Colonic mucosa (tissue), 4 donors: ENCODE measurements around the gene OR11H6. TPM values are rescaled to one million over a fixed set of nuclear protein-coding genes. Genes with fewer than 3 reads are reported as not detected.
"Not testable (repeated sequence)": the region's sequence is repeated elsewhere in the genome, so short reads cannot be mapped to it uniquely, and the experiment has no call there.

ENCODE experiments used
- DNase-seq: peaks from one replicate; pipeline ENCODE4 v3.0.0-alpha.2; 2020
- H3K27ac ChIP-seq: fragments of 200-600 bp; one replicate; pipeline ENCODE4 v1.8.0; 2021
- H3K27me3 ChIP-seq: fragments of 200-600 bp; one replicate; pipeline ENCODE4 v1.8.0; 2021
- H3K36me3 ChIP-seq: fragments of 200-600 bp; one replicate; pipeline ENCODE4 v1.8.0; 2021
- H3K4me1 ChIP-seq: fragments of 200-600 bp; one replicate; pipeline ENCODE4 v1.8.0; 2021; ENCODE audit warnings: mild to moderate bottlenecking
- H3K4me3 ChIP-seq: fragments of 200-600 bp; one replicate; pipeline ENCODE4 v1.8.0; 2021
- H3K9ac ChIP-seq, 2 donors: one replicate each; pipeline ENCODE4 v1.7.0; 2013; ENCODE audit warnings: control low read depth in 2 of 2, low read depth in 2 of 2, low read length in 2 of 2
- H3K9me3 ChIP-seq: fragments of 200-600 bp; one replicate; pipeline ENCODE4 v1.8.0; 2021
- intact Hi-C: fragments of 100-400 bp; cut with DNase I; formaldehyde crosslinking; loops from one replicate; pipeline ENCODE4 v1.14.1; 2022
- total RNA-seq, 2 donors: library from RNA; stranded (reverse); fragmentation: NEBNext Ultra II Directional in 1 of 2; extraction: Animal tissue kit (Norgen Biotek cat#: 25700) in 1 of 2; gene quantifications; one replicate each; pipeline ENCODE4 v1.2.1, GENCODE V29; 2021
- TF ChIP-seq, protein P1 (sequence below): fragments of 200-600 bp; IDR thresholded peaks from one replicate; pipeline ENCODE4 v1.8.0; 2022; ENCODE audit warnings: antibody characterized with exemption, mild to moderate bottlenecking
- donor health status: healthy.
- donor health status: DM: no; HTN: no; CAD: no.
- donor health status: DM: no; HTN: no; CAD: no.

Gene OR11H6
- total RNA-seq, 2 donors from 2014 or later: not detected

DNA sequence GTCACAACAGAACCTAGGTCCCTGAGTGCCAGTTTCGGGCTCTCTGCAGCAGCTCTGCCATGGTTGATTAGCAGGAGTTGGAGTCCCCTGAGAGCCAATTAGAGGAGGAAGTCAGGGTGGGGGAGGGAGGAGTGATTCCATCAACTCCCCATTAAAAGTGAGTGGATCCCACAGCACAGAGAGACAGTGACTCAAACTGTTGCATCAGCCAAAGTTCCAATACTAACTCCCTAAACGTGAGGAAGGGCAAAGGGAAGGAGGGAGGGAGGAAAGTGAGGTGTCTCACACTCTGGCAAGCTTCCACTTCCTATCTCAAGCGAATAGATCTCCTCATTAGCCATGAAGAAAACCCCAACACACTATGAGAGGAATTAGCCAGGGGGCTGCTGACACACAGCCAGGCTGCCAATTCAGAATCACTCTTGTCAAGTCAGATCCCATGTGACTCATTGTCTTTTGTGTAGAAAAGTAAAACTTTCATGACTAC lies 39.2 kb downstream of the OR11H6 start:
- Histone ChIP-seq H3K9me3 (no peaks in the 10 kb centered on the region), H3K27me3 (no peaks in the 10 kb centered on the region), H3K4me3 (no peak overlapping the region), H3K9ac (no peak overlapping the region), H3K27ac (no peak overlapping the region), H3K36me3 (no peaks in the 10 kb centered on the region), H3K4me1 (no peaks in the 10 kb centered on the region)
- DNase-seq: no peak
- intact Hi-C loops: no loop called here
- TF ChIP-seq, protein P1, sequence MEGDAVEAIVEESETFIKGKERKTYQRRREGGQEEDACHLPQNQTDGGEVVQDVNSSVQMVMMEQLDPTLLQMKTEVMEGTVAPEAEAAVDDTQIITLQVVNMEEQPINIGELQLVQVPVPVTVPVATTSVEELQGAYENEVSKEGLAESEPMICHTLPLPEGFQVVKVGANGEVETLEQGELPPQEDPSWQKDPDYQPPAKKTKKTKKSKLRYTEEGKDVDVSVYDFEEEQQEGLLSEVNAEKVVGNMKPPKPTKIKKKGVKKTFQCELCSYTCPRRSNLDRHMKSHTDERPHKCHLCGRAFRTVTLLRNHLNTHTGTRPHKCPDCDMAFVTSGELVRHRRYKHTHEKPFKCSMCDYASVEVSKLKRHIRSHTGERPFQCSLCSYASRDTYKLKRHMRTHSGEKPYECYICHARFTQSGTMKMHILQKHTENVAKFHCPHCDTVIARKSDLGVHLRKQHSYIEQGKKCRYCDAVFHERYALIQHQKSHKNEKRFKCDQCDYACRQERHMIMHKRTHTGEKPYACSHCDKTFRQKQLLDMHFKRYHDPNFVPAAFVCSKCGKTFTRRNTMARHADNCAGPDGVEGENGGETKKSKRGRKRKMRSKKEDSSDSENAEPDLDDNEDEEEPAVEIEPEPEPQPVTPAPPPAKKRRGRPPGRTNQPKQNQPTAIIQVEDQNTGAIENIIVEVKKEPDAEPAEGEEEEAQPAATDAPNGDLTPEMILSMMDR: no peak

DNA sequence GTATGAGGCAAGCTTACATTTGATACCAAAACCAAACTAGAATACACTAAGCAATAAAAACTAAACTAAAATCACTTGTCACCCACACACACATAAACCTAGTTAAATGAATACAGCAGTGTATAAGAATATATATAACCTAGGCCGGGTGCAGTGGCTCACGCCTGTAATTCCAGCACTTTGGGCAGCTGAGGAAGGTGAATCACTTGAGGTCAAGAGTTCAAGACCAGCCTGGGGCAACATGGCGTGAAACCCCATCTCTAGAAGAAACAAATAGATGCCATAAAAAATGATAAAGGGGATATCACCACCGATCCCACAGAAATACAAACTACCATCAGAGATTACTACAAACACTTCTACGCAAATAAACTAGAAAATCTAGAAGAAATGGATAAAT lies 40.9 kb downstream of the OR11H6 start:
- H3K9ac ChIP-seq, H3K4me1 ChIP-seq, DNase-seq, H3K27ac ChIP-seq, H3K27me3 ChIP-seq, H3K4me3 ChIP-seq, intact Hi-C loops, H3K36me3 ChIP-seq, H3K9me3 ChIP-seq: not testable (repeated sequence)

DNA sequence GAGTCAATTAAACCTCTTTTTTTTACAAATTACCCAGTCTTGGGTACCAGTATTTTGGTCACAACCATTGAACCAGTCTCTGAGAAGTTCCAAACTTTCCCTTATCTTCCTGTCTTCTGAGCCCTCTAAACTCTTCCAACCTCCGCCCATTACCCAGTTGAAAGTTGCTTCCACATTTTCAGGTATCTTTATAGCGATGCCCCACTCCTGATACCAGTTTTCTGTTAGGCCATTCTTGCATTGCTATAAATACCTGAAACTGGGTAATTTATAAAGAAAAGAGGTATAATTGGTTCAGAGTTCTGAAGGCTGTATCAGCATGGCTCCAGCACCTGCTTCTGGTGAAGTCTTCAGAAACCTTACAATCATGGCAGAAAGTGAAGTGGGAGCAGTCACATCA lies 50.6 kb downstream of the OR11H6 start:
- no peaks in the 10 kb centered on the region for H3K36me3 ChIP-seq
- H3K9ac ChIP-seq: no peak overlapping the region
- no peak overlapping the region for H3K4me3 ChIP-seq
- TF ChIP-seq, protein P1: no peak
- no peak for DNase-seq
- H3K4me1 ChIP-seq: no peaks in the 10 kb centered on the region
- no peaks in the 10 kb centered on the region for H3K27me3 ChIP-seq
- no peak overlapping the region for H3K27ac ChIP-seq
- intact Hi-C loops: no loop called here
- no peaks in the 10 kb centered on the region for H3K9me3 ChIP-seq

Other genes with a start within 250 kb of the OR11H6 start
- not detected for gene OR4K15, start 248.1 kb upstream of the OR11H6 start, total RNA-seq
- gene OR4Q2, start 221.5 kb upstream of the OR11H6 start, total RNA-seq: not detected
- not detected for gene OR4K14, start 204.4 kb upstream of the OR11H6 start, total RNA-seq
- gene OR4K13, start 187.7 kb upstream of the OR11H6 start, total RNA-seq: not detected
- not detected for gene OR4L1, start 163.7 kb upstream of the OR11H6 start, total RNA-seq
- not detected for gene OR4K17, start 113.0 kb upstream of the OR11H6 start, total RNA-seq
- gene OR4N5, start 84.9 kb upstream of the OR11H6 start, total RNA-seq: not detected
- not detected for gene OR11G2, start 32.8 kb upstream of the OR11H6 start, total RNA-seq
- not detected for gene OR11H7, start 5.3 kb downstream of the OR11H6 start, total RNA-seq
- not detected for gene OR11H4, start 15.6 kb downstream of the OR11H6 start, total RNA-seq
- 10 to 100 TPM; 10.1 to 12.1 TPM for gene TTC5, start 82.2 kb downstream of the OR11H6 start, total RNA-seq
- 10 to 100 TPM; 20.5 to 30.7 TPM for gene CCNB1IP1, start 109.6 kb downstream of the OR11H6 start, total RNA-seq
- 10 to 100 TPM; 12.5 to 23.7 TPM for gene PARP2, start 119.9 kb downstream of the OR11H6 start, total RNA-seq
- 10 to 100 TPM; 53.7 to 71.3 TPM for gene TEP1, start 189.8 kb downstream of the OR11H6 start, total RNA-seq
- gene KLHL33, start 212.5 kb downstream of the OR11H6 start, total RNA-seq: under 1 TPM; 0.05 TPM
- gene OSGEP, start 231.1 kb downstream of the OR11H6 start, total RNA-seq: 10 to 100 TPM; 26.9 to 42.0 TPM
- gene APEX1, start 231.5 kb downstream of the OR11H6 start, total RNA-seq: 100 to 1,000 TPM; 119 to 169 TPM
- 10 to 100 TPM; 30.3 to 54.6 TPM for gene PIP4P1, start 237.7 kb downstream of the OR11H6 start, total RNA-seq
- 100 to 1,000 TPM; 121 to 123 TPM for gene PNP, start 245.7 kb downstream of the OR11H6 start, total RNA-seq